CD4-positive, alpha-beta T cell (primary cell): ENCODE measurements around the gene GRIN1. TPM values are rescaled to one million over a fixed set of nuclear protein-coding genes. Genes with fewer than 3 reads are reported as not detected.

Experiments
- ATAC-seq: fragments of 200-7000 bp; cut with Tn5 transposase; one replicate; pipeline ENCODE4 v1.10.0; 2022; ENCODE audit warnings: mild to moderate bottlenecking; ENCODE audit not compliant: poor library complexity
- CTCF ChIA-PET: fragments of 350-600 bp; sonication (Branson Sonifier 250); formaldehyde crosslinking; loops from one replicate; lab custom pipeline; 2021; ENCODE audit warnings: antibody characterized with exemption, inconsistent platforms; lab: Charles Lee
- POLR2A ChIA-PET: fragments of 350-600 bp; sonication (Branson Sonifier 250); formaldehyde crosslinking; loops from one replicate; lab custom pipeline; 2021; ENCODE audit warnings: antibody characterized with exemption, inconsistent platforms; lab: Charles Lee
- DNase-seq, 14 experiments: peaks; one replicate each; pipeline ENCODE4 v3.0.0-alpha.2; 2013 to 2020; ENCODE audit warnings: mixed read lengths in 2 of 14
- H3K27ac ChIP-seq, 2 donors: one replicate each; pipeline versions ENCODE4 v1.5.1 to v1.7.0; 2013; ENCODE audit warnings: low read length in 2 of 2, low read depth in 1 of 2, mild to moderate bottlenecking in 1 of 2
- H3K27me3 ChIP-seq, 2 experiments: 1 replicate in 1 of 2; 2 replicates in 1 of 2; pipeline versions ENCODE4 v1.6.1 to v1.7.0; 2013; ENCODE audit warnings: low read length in 2 of 2, control low read depth in 1 of 2, mild to moderate bottlenecking in 1 of 2, moderate library complexity in 1 of 2; ENCODE audit not compliant: insufficient read depth in 2 of 2, control insufficient read depth in 1 of 2
- H3K36me3 ChIP-seq: one replicate; pipeline ENCODE4 v1.6.1; 2013; ENCODE audit warnings: low read length, control low read depth; ENCODE audit not compliant: insufficient read depth
- H3K4me1 ChIP-seq: one replicate; pipeline ENCODE4 v1.6.1; 2013; ENCODE audit warnings: low read length, control low read depth; ENCODE audit not compliant: insufficient read depth
- H3K4me3 ChIP-seq: one replicate; pipeline ENCODE4 v1.5.1; 2013; ENCODE audit warnings: mild to moderate bottlenecking, low read length, moderate library complexity
- H3K9me3 ChIP-seq, 2 experiments: 1 replicate in 1 of 2; 2 replicates in 1 of 2; pipeline versions ENCODE4 v1.6.1 to v1.7.0; 2013; ENCODE audit warnings: low read length in 2 of 2, mild to moderate bottlenecking in 2 of 2, control low read depth in 1 of 2, moderate library complexity in 1 of 2; ENCODE audit not compliant: control insufficient read depth in 1 of 2, insufficient read depth in 1 of 2
- H3K27ac Mint-ChIP-seq: one replicate; pipeline ENCODE4 v1.8.0; 2020; ENCODE audit warnings: mixed read lengths
- H3K27me3 Mint-ChIP-seq: one replicate; pipeline ENCODE4 v1.8.0; 2021; ENCODE audit warnings: mixed read lengths
- H3K36me3 Mint-ChIP-seq: one replicate; pipeline ENCODE4 v1.8.0; 2021; ENCODE audit warnings: low read depth, mixed read lengths
- H3K4me1 Mint-ChIP-seq: one replicate; pipeline ENCODE4 v1.8.0; 2021; ENCODE audit warnings: low read depth, mixed read lengths
- H3K4me3 Mint-ChIP-seq: one replicate; pipeline ENCODE4 v1.8.0; 2020; ENCODE audit warnings: mild to moderate bottlenecking, mixed read lengths
- H3K9me3 Mint-ChIP-seq: one replicate; pipeline ENCODE4 v1.8.0; 2020; ENCODE audit warnings: mixed read lengths
- intact Hi-C, 2 experiments: fragments of 100-400 bp; cut with DNase I in 1 of 2; cut with micrococcal nuclease in 1 of 2; formaldehyde crosslinking; loops; one replicate each; pipeline versions ENCODE4 v1.15.1 to v1.9.0; 2023 to 2025; cut with DNase I, micrococcal nuclease
- total RNA-seq, 174 experiments: library from RNA in 2 of 174; stranded (reverse) in 2 of 174; gene quantifications; one replicate each; pipeline ENCODE4 v1.2.3 and lab custom pipeline; 2021 to 2026
- TF ChIP-seq, protein P1 (sequence below): fragments of 200-600 bp; IDR thresholded peaks from one replicate; pipeline ENCODE4 v1.8.0; 2022; ENCODE audit warnings: antibody characterized with exemption, mild to moderate bottlenecking

GRIN1 gene
- total RNA-seq, 2 experiments from 2014 or later, result not detected

DNA sequence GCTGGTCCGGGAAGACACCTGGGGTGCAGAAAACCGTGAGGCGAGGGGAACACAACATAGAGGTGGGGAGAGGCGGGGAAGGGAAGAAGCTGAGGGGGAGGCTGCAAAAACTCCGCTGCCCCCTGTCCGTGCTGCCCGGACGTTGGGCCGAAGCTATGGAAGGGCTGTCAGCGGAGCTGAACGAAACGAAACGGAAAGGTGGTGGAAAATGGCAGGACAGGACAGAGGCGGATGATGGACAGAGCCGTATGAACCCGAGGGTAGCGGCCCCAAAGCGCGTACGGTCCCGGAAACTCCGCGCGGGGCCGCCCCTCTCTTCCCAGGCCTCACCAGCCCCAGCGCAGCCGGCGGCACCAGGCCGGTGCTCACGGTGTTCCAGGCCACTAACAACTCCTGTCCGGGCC, 49.1 kb downstream of the GRIN1 start:
- Mint-ChIP-seq H3K27me3 (no peaks in the 10 kb centered on the region), H3K4me1 (peaks cover 29% of the 10 kb centered on the region), H3K27ac (peak overlapping the region; percentile 79), H3K9me3 (no peaks in the 10 kb centered on the region), H3K4me3 (peak overlapping the region; percentile 93), H3K36me3 (peaks cover 54% of the 10 kb centered on the region)
- POLR2A ChIA-PET, result interaction anchor here (0.9 to 3.5 kb wide), 12 partner anchors 11 to 460 kb away, joined by 3 to 39 read pairs (median 7); partner anchors contain the start of genes MAN1B1, NELFB, RNF208 and TPRN
- H3K4me1 ChIP-seq, result peaks cover 50% of the 10 kb centered on the region
- no peaks in the 10 kb centered on the region for H3K9me3 ChIP-seq
- TF ChIP-seq, protein P1, sequence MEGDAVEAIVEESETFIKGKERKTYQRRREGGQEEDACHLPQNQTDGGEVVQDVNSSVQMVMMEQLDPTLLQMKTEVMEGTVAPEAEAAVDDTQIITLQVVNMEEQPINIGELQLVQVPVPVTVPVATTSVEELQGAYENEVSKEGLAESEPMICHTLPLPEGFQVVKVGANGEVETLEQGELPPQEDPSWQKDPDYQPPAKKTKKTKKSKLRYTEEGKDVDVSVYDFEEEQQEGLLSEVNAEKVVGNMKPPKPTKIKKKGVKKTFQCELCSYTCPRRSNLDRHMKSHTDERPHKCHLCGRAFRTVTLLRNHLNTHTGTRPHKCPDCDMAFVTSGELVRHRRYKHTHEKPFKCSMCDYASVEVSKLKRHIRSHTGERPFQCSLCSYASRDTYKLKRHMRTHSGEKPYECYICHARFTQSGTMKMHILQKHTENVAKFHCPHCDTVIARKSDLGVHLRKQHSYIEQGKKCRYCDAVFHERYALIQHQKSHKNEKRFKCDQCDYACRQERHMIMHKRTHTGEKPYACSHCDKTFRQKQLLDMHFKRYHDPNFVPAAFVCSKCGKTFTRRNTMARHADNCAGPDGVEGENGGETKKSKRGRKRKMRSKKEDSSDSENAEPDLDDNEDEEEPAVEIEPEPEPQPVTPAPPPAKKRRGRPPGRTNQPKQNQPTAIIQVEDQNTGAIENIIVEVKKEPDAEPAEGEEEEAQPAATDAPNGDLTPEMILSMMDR, result no peak
- H3K36me3 ChIP-seq, result peaks cover 48% of the 10 kb centered on the region
- CTCF ChIA-PET, result interaction anchor here (0.6 to 2.8 kb wide), 6 partner anchors 13 to 256 kb away, joined by 4 to 14 read pairs (median 6); partner anchors contain the start of genes RNF224 and TPRN
- H3K27ac ChIP-seq, result peak overlapping the region; percentile 86 to 92
- no peaks in the 10 kb centered on the region for H3K27me3 ChIP-seq
- DNase-seq (no peak), ATAC-seq (no peak)
- peak overlapping the region; percentile 100 for H3K4me3 ChIP-seq
- intact Hi-C loops, result loop anchor here (1.0 to 5.0 kb wide), 5 partner anchors 17 to 59 kb away; partner anchors contain the start of genes NDOR1 (in 1 of the 2), RNF208 (in 1 of the 2) and TMEM203 (in 1 of the 2)

DNA sequence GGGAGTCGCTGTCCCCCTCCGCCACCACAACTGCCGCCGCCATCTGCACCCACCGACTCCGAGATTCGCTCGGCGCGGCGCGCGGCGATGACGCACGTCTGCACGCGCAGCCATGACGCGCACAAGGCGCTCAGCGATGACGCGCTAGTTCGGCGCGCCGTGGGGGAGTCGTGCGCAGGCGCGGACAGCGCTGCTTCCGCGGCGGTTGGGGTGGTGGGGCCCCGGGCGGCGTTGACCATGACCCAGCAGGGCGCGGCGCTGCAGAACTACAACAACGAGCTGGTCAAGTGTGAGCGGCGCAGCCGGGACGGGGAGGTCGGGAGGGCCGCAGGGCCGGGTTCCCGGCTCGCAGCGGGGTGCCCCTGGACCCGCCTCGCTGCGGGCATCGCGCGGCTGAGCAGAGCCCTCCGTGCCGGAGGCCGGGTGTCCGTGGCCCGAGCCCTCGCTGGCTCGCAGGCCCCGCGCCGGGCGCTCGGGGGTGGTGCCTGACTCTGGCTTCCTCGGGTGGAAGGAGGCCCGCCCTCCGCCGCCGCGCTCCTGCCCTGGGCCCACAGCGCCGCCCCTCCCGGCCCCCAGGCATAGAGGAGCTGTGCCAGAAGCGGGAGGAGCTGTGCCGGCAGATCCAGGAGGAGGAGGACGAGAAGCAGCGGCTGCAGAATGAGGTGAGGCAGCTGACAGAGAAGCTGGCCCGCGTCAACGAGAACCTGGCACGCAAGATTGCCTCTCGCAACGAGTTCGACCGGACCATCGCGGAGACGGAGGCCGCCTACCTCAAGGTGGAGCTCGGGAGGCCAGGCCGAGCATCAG, 49.7 kb downstream of the GRIN1 start, which contains the start of the genes ANAPC2 and SSNA1:
Gene ANAPC2 (minus strand): TSS at position 71 of the 807 bp plus-strand sequence. CDS start 28 bp downstream, at position 43.
Gene SSNA1 (plus strand): TSS at position 187 of the 807 bp plus-strand sequence. CDS start 51 bp downstream, at position 238.
- Histone ChIP-seq H3K27me3 (no peaks in the 10 kb centered on the region), H3K4me1 (peaks cover 50% of the 10 kb centered on the region), H3K27ac (peak within 1 kb of the TSS; percentile 86 to 92), H3K9me3 (no peaks in the 10 kb centered on the region), H3K36me3 (peaks cover 42% of the 10 kb centered on the region), H3K4me3 (peak within 1 kb of the TSS; percentile 100)
- ChIA-PET CTCF (interaction anchor here (0.6 to 2.8 kb wide), 14 partner anchors 12 to 257 kb away, joined by 3 to 14 read pairs (median 4); partner anchors contain the start of genes RNF224, TPRN and TUBB4B), POLR2A (interaction anchor here (0.7 to 3.5 kb wide), 16 partner anchors 8 to 461 kb away, joined by 3 to 39 read pairs (median 6); partner anchors contain the start of genes MAN1B1, NELFB, RNF208 and TPRN)
- no peaks in the 10 kb centered on the region for H3K9me3 Mint-ChIP-seq
- peak within 1 kb of the TSS; percentile 94 for H3K4me3 Mint-ChIP-seq
- H3K4me1 Mint-ChIP-seq, result peaks cover 29% of the 10 kb centered on the region
- peak; percentile 79 for ATAC-seq
- DNase-seq, result peak; percentile 83 to 98 (median 90)
- intact Hi-C loops, result loop anchor here (1.0 to 5.0 kb wide), 6 partner anchors 10 to 60 kb away; partner anchors contain the start of genes NDOR1 (in 1 of the 2), RNF208 (in 1 of the 2) and TMEM203 (in 1 of the 2)
- TF ChIP-seq, protein P1, result peak; percentile 48
- no peaks in the 10 kb centered on the region for H3K27me3 Mint-ChIP-seq
- peaks cover 48% of the 10 kb centered on the region for H3K36me3 Mint-ChIP-seq
- H3K27ac Mint-ChIP-seq, result peak within 1 kb of the TSS; percentile 79
